Measurements from ENCODE around the gene APOA4. TPM values are rescaled to one million over a fixed set of nuclear protein-coding genes. Genes with fewer than 3 reads are reported as not detected.

APOA4 gene
- total and polyA plus RNA-seq, 2 of the 13 experiments (the other 11 are each of a cell fraction or from before 2014, with no cell fraction given) = 3.8 to 7.2 TPM

- TF ChIP-seq ZNF275 (CRISPR knock-in tag; IDR thresholded peaks at IDR 0.05; ENCODE audit: borderline replicate concordance) (0 out of 2 replicates have a peak, but pooled peaks have one; percentile 64), ADNP (CRISPR knock-in tag; IDR thresholded peaks at IDR 0.05) (no peak), HOMEZ (CRISPR knock-in tag; IDR thresholded peaks at IDR 0.05; ENCODE audit: low read depth) (no peak), DNMT1 (CRISPR knock-in tag; IDR thresholded peaks at IDR 0.05) (no peak), MLLT10 (CRISPR knock-in tag; IDR thresholded peaks at IDR 0.05) (no peak), SUZ12 (IDR thresholded peaks at IDR 0.05; ENCODE audit: low read depth, low read length) (no peak), HHEX (CRISPR knock-in tag; IDR thresholded peaks at IDR 0.05) (no peak), STAT6 (CRISPR knock-in tag; IDR thresholded peaks at IDR 0.05; ENCODE audit: borderline replicate concordance) (no peak), BRD4 (CRISPR knock-in tag; IDR thresholded peaks at IDR 0.05) (peak; percentile 89; the same call in 1 of the 2 replicates), ZNF709 (CRISPR knock-in tag; IDR thresholded peaks at IDR 0.05) (no peak), PHF21A (CRISPR knock-in tag; IDR thresholded peaks at IDR 0.05) (peak; percentile 21; the same call in 1 of the 2 replicates), USF2 (IDR thresholded peaks at IDR 0.05; ENCODE audit: low read depth, low read length) (no peak), USF2 (CRISPR knock-in tag; IDR thresholded peaks at IDR 0.05; ENCODE audit: borderline replicate concordance) (no peak), TERF1 (CRISPR knock-in tag; IDR thresholded peaks at IDR 0.05) (no peak), GPBP1L1 (CRISPR knock-in tag; IDR thresholded peaks at IDR 0.05) (no peak), ZUFSP (CRISPR knock-in tag; IDR thresholded peaks at IDR 0.05; ENCODE audit: borderline replicate concordance) (no peak)
These were observed 31.9 kb downstream of the APOA4 start (continued) for GRCh38 chr11:116791002-116791812.

All from HepG2 (cell line).